ENCODE results near the gene SMAD6.

SMAD6 gene

GRCh38 chr15:66702035-66702786 lies at the start of gene SMAD6:
TSS of gene SMAD6 (plus strand) at chr15:66702236. CDS start at chr15:66703259, 1,023 bp downstream.
- in situ Hi-C loops (cut with MboI; ENCODE audit: low sequenced_read_pairs), result no loop called here

- in situ Hi-C loops (cut with MboI; ENCODE audit: low sequenced_read_pairs), result no loop called here
Observed at GRCh38 chr15:66652806-66653205, 49.2 kb upstream of the SMAD6 start.

DNA sequence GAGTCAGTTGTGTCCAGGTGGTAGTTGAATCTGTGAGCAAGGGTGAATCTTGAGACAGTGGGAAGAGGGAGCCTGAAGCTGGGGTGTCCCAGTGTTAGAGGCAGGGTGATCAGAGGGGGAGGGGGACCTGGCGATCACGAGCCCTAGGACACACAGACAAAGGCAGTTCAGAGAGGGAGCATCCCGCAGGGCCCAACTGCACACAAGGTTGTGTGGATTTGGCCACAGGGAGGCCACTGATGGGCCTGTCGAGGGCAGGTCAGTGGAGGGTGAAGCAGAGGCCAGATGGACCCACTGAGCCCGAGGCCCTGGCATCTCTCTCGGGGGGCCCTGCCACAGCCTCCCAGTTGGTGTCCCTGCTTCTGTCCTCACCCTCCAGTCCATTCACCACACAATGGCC lies 48.6 kb upstream of the SMAD6 start:
- in situ Hi-C loops (cut with MboI; ENCODE audit: low sequenced_read_pairs), result no loop called here

DNA sequence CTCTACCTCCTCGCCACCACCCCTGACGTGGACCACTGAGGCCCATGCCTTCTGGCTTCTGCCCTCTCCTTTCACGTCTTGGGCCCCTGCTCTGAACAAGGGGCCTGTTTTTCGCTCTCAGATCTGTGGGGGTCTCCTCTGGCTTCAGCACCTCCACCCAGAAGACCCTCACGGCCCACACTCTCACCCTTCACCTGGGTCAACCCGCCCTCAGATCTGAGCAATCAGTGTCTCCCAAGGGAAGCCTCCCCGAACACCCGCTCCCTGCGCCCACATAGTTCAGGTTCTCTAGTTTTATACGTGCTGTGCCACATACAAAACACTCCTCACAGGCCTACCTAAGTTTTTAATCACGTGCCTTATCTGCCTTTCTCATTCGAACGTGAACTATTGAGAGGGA lies 48.2 kb upstream of the SMAD6 start:
- in situ Hi-C loops (cut with MboI; ENCODE audit: low sequenced_read_pairs), result no loop called here

- in situ Hi-C loops (cut with MboI; ENCODE audit: low sequenced_read_pairs), result no loop called here
Observed at GRCh38 chr15:66654361-66654738, 47.7 kb upstream of the SMAD6 start.

DNA sequence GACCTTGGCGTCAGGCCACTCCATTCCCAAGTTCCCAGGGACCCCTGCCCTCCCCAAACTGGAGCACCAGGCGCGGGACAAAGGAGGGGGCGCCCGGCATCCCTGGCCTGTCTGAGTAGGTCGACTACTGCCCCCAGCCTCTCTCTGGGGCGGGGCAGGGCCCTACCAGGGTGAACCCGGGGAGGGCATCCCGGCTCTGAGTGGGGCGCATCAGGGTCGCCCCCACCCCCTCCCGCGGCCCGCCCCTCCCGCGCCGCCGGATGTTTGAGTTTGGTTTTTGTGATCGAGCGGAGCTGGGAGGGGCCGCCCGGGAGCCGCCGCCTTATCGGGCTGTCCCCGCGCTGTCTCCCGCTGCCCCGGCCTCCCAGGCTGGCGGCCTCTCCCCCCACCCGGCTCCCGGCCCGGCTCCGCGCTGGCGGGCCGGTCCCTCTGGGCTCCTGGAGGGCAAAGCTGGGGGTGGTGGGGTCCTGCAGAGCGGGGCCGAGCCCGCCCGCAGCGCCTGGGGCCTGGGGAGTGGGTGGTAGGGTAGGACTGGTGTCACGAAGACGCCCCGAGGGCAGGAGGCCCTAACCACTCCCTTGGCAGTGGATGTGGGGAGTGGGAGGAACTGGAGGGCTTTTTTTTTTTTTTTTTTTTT lies 47.2 kb upstream of the SMAD6 start:
- in situ Hi-C loops (cut with MboI; ENCODE audit: low sequenced_read_pairs), result no loop called here

GRCh38 chr15:66655511-66655910 lies 46.5 kb upstream of the SMAD6 start:
- in situ Hi-C loops (cut with MboI; ENCODE audit: low sequenced_read_pairs), result no loop called here

GRCh38 chr15:66655997-66656396 lies 46.0 kb upstream of the SMAD6 start:
- in situ Hi-C loops (cut with MboI; ENCODE audit: low sequenced_read_pairs), result no loop called here

DNA sequence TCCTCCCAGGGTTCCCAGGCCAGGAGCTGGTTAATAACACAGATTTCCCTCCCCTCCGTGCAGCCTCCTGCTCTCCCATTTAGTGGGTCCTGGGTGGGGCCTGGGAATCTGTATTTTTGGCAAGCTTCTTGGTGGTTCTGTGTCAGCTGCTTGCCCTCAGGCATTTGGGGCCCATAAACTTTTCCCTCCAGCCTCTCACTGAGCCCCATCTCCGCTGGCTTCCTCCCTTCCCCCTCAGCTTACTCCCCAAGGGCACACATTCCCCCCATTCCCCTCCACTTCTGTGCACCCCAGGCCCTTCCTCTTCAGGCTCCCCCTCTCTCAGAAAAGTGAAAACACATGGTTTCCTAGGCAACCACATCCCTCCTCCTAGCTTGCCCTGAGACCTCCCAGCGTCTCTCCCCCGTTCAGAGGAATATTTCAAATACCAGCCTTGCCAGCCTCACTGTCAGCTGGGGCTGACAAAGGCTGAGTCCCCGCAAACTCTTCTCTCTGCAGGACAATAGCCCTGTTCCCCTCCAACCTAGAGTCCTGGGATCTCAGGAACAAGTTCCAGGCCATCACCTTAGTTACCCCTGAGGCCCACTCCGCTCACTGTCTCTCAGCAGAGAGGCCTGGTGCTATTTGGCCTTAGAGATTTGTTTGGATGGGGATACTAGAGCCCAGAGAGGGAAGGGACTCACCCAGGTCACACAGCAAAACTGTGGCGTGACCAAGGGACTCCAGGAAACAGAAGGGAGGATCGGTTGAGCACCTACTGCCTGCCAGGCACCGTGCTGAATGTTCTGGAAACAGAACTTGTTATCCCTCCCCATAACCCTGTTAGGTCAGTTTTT lies 44.6 kb upstream of the SMAD6 start:
- in situ Hi-C loops (cut with MboI; ENCODE audit: low sequenced_read_pairs), result no loop called here

DNA sequence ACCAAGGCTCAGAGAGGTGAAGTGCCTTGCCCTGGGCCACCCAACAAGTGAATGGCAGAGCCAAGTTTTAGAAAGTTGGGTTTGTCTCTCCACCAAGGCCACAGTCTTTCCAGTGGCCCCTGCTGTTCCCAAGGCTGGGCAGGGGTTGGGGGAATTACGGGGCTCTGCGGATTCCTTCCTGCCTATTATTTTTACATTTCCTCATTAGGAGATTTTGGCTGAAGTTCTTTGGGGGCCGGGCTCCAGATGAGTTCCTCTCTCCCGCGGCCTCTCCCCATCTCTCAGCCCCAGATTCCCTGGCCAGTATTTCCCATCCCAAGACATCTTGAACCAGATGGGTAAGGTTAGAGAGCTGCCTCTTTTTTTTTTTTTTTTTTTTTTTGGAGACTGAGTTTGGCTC lies 44.0 kb upstream of the SMAD6 start:
- in situ Hi-C loops (cut with MboI; ENCODE audit: low sequenced_read_pairs), result no loop called here

DNA sequence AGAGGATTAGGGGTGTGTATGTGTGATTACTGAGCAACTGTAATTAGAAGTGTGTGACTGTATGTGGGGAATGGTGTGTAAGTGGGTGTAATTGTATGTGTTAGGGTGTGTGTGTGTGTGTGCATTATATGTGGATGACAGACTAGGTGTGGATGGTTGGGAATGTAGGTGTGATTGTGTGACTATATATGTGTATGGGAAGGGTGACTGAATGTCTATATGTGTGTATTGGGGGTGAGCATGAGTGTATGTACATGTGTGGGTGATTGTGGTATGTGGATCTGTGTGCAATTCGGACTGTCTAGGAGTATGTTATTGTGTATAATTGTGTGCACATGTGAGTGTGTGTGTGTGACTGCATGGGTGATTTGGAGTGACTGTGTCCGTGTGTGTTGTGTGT lies 43.2 kb upstream of the SMAD6 start:
- in situ Hi-C loops (cut with MboI; ENCODE audit: low sequenced_read_pairs), result no loop called here

DNA sequence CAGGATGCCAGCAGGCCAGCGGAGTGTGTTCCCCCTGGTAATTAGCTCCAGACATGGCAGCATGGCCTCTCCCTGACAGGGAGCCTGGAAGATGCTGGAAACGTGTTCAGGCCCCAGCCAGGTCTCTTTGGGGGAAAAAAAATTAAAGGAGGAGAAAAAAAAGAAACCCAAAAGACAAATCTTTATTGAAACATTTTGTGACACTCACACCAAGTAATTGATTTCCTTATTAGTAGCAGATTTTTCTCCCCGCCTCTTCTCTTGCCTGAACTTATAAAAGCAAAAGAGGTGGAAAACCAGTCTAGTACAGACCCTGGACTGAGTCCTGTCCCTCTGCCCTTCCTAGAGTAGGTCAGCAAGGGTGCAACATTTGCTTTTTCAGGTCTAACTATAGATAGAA lies 42.7 kb upstream of the SMAD6 start:
- in situ Hi-C loops (cut with MboI; ENCODE audit: low sequenced_read_pairs), result no loop called here

GRCh38 chr15:66661432-66662096 lies 40.5 kb upstream of the SMAD6 start:
- in situ Hi-C loops (cut with MboI; ENCODE audit: low sequenced_read_pairs), result no loop called here

GRCh38 chr15:66662522-66662921 lies 39.5 kb upstream of the SMAD6 start:
- in situ Hi-C loops (cut with MboI; ENCODE audit: low sequenced_read_pairs), result no loop called here

DNA sequence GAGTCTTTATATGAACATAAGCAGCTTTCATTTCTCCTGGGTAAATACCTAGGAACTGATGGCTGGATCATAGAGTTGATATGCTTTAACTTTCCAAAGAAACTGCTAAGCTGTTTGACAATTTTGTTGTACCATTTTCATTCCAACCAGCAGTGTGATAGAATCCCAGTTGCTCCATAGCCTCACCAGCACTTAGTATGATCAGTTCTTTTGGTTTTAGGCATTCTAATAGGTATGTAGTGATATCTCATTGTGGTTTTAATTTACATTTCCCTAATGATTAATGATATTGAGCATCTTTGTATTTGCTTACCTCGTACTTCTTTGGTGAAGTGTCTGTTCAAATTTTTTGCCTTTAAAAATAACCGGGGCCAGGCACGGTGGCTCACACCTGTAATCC lies 38.4 kb upstream of the SMAD6 start:
- in situ Hi-C loops (cut with MboI; ENCODE audit: low sequenced_read_pairs), result no loop called here

DNA sequence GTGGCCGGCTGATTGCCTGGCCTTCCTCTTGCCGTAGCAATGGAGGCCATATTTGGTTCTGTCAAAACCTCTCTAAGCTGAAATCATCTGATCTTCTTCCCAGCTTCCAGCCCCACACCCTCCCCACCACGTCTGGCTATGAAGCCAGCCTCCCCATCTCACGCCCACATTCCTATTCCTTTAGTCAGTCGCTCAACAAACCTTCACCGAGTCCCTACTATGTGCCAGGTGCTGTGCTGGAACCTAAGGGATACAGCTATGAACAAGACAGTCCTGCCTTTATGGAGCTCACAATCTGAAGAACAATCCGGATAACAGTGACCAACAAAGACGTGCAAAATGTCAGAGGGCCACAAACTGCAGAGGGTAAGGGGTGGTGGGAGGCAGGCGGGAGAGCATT lies 31.9 kb upstream of the SMAD6 start:
- in situ Hi-C loops (cut with MboI; ENCODE audit: low sequenced_read_pairs), result no loop called here

- in situ Hi-C loops (cut with MboI; ENCODE audit: low sequenced_read_pairs), result no loop called here
Observed at GRCh38 chr15:66670762-66671580, 31.1 kb upstream of the SMAD6 start.

DNA sequence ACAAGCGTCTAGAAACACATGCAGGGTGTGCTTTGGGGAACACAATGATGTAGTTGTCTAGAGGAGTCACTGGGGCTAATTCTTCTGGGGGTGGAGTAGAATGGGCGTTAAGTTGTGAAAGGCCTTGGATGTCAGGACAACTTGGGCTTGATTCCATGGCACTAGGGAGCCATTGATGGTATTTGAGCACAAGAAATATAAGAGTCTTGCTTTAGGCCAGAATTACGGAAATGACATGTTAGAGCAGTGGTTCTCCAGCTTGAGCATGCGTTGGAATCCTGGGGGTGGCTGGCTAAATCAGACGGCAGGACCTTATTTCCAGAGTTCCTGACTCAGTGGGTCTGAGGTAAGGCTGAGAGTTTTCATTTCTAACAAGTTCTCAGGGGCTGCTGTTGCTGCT lies 29.2 kb upstream of the SMAD6 start:
- in situ Hi-C loops (cut with MboI; ENCODE audit: low sequenced_read_pairs), result no loop called here

DNA sequence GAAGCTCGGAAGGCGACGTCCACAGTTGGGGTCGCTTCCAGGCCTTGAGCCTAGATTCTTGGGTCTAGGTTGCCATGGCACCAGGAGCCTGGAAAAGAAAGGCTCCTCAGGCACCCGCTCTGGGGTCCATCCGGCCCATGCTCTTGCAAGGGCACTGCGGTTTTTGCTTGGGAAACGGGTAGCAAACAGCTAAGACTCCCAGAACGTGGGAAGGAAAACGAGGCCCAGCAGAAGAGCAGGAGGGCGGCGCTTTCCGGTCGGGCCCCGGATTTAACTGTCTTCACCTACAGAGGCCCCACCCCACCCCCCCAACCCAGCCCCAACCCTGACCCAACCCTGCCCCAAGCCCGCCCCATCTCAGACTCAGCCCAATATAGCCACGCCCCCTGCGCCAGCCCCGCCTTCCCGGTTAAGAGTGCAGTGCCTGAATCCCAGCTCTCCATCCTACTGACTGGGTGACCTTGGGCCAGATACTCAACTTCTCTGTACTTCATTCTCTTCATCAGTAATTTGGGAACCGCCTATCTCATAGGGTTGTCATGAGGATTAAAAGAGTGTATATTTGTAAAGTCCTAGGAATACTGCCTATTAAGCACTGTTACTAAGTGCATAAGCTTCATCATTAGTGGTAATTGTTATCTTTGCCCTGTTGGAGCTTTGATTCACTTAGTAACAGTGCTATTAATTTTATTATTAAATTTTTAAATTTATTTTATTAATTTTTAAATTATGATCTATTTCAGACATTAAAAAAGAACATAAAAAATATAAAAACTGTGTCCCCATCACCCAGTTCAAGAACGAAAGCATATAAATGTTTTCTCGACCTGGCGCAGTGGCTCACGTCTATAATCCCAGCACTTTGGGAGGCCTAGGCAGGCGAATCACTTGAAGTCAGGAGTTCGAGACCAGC lies 28.4 kb upstream of the SMAD6 start:
- in situ Hi-C loops (cut with MboI; ENCODE audit: low sequenced_read_pairs), result no loop called here
